ENCODE results near the gene LINC00237. TPM values are rescaled to one million over a fixed set of nuclear protein-coding genes. Genes with fewer than 3 reads are reported as not detected.

LINC00237 gene
- total and polyA plus RNA-seq, 2 of the 8 experiments (the other 6 are each of a cell fraction or from before 2014, with no cell fraction given), result 0.28 to 1.4 TPM

- Histone ChIP-seq H2AK5ac (ENCODE audit: low read depth, low read length) (no peak overlapping the region), H3K79me2 (ENCODE audit: control insufficient read depth in 1 of 2, insufficient read depth in 2 of 2, low read length in 2 of 2) (peaks cover 0 to 35% of the 10 kb centered on the region in 2 experiments; a peak in 2 of 4 replicates), H4K8ac (ENCODE audit: extremely low read depth, insufficient read depth, low read length) (no peak overlapping the region), H2BK20ac (ENCODE audit: low read length) (no peak overlapping the region), H3K23me2 (ENCODE audit: low read depth, low read length) (peaks cover 6% of the 10 kb centered on the region), H3K4me3 (ENCODE audit: extremely low read depth in 1 of 4, insufficient read depth in 2 of 4, low read depth in 3 of 4, low read length in 4 of 4) (peak overlapping the region in 3 of 4 experiments; percentile 3 to 98 (median 60); a peak in 4 of 8 replicates), H4K91ac (replicated peaks; ENCODE audit: insufficient read length, low read length) (no peak overlapping the region), H3K27ac (ENCODE audit: low read depth, low read length) (no peak overlapping the region), H3K9ac (replicated peaks in 1 of 4; ENCODE audit: extremely low read depth in 1 of 4, low read depth in 3 of 4, low read length in 3 of 4) (no peak overlapping the region), H2AFZ (ENCODE audit: low read length) (no peak overlapping the region), H3K14ac (ENCODE audit: insufficient read length) (no peak overlapping the region), H2BK15ac (ENCODE audit: low read length) (no peak overlapping the region), H3K18ac (ENCODE audit: extremely low read depth, low read length) (no peak overlapping the region), H2BK120ac (replicated peaks; ENCODE audit: low read depth, low read length) (no peak overlapping the region), H3K56ac (replicated peaks; ENCODE audit: insufficient read length, low read depth, low read length) (no peak overlapping the region), H4K20me1 (replicated peaks in 1 of 2; ENCODE audit: control insufficient read depth in 1 of 2, insufficient read depth in 2 of 2, low read length in 2 of 2) (no peaks in the 10 kb centered on the region), H3K27me3 (replicated peaks in 1 of 4; ENCODE audit: control insufficient read depth in 3 of 4, extremely low read depth in 1 of 4, insufficient read depth in 3 of 4, low read length in 3 of 4) (no peaks in the 10 kb centered on the region), H3K4ac (replicated peaks; ENCODE audit: insufficient read length, low read depth, low read length) (no peak overlapping the region), H2BK5ac (ENCODE audit: low read depth, low read length) (no peak overlapping the region), H3K36me3 (ENCODE audit: control insufficient read depth in 2 of 4, insufficient read depth in 4 of 4, low read length in 3 of 4) (peaks cover 0 to 6% (median 0%) of the 10 kb centered on the region in 4 experiments; a peak in 2 of 8 replicates), H3K23ac (ENCODE audit: insufficient read length) (no peak overlapping the region), H2BK12ac (ENCODE audit: low read depth, low read length) (no peak overlapping the region), H3K4me1 (replicated peaks in 1 of 4; ENCODE audit: control insufficient read depth in 3 of 4, insufficient read depth in 4 of 4, low read length in 3 of 4) (peaks cover 2 to 15% (median 9%) of the 10 kb centered on the region in 4 experiments; a peak in 5 of 7 replicates), H3K4me2 (ENCODE audit: insufficient read depth in 1 of 2, low read depth in 2 of 2, low read length in 2 of 2) (peak overlapping the region; percentile 84 to 95; a peak in 3 of 4 replicates), H3K9me3 (ENCODE audit: insufficient read depth in 2 of 2, low read depth in 1 of 2, low read length in 1 of 2) (no peaks in the 10 kb centered on the region), H3K79me1 (ENCODE audit: low read depth, low read length) (peaks cover 4% of the 10 kb centered on the region; the same call in 1 of the 2 replicates), H4K5ac (ENCODE audit: insufficient read length, low read depth, low read length) (no peak overlapping the region)
- TF ChIP-seq JUND (IDR thresholded peaks at IDR 0.05; ENCODE audit: low read length) (no peak), TAF7 (optimal IDR thresholded peaks at IDR 0.05; ENCODE audit: borderline replicate concordance, low read depth, low read length) (no peak), CHD2 (IDR thresholded peaks at IDR 0.05; ENCODE audit: low read length) (no peak), POLR2A (IDR thresholded peaks at IDR 0.05; ENCODE audit: control extremely low read depth in 1 of 2, low read depth in 2 of 2, low read length in 2 of 2) (no peak), TAF1 (IDR thresholded peaks at IDR 0.05; ENCODE audit: low read depth, low read length) (no peak)
- ChIA-PET POLR2A (ENCODE audit: partially characterized antibody) (interaction anchor here (2.4 to 2.7 kb wide), 2 partner anchors 26 to 64 kb away, joined by 10 to 20 read pairs; no protein-coding TSS in a partner anchor), CTCF (ENCODE audit: partially characterized antibody) (interaction anchor here (0.7 to 2.7 kb wide), 4 partner anchors 12 to 196 kb away, joined by 3 to 14 read pairs (median 3); no protein-coding TSS in a partner anchor)
- WGBS, 2 experiments (ENCODE audit: extremely low coverage in 1 of 2, insufficient coverage in 1 of 2, insufficient read length in 1 of 2, insufficient replicate concordance in 2 of 2, low coverage in 1 of 2, low lambda C conversion rate in 2 of 2, missing lambda C conversion rate in 1 of 2), result 83% methylated on average over 5 of the region's 5 CpGs; no CpG with 5 or more reads in 1 of the 2 experiments
- DNase-seq (ENCODE audit: low read depth in 1 of 2, low spot score in 2 of 2) (no peak), FAIRE-seq (no peak)
Measured at GRCh38 chr20:21127201-21127981, 21.2 kb upstream of the LINC00237 start.
